HG03159 (cell line): ENCODE measurements around the gene MAPRE2.

ENCODE experiments used
- ATAC-seq: cut with Tn5 transposase; IDR thresholded peaks from one replicate; pipeline ENCODE4 v1.9.1; 2021; ENCODE audit warnings: mild to moderate bottlenecking, moderate library complexity; ENCODE audit not compliant: unreplicated experiment

The MAPRE2 gene

GRCh38 chr18:35040988-35041814 lies at the start of gene MAPRE2:
TSS of gene MAPRE2 (plus strand) at chr18:35041413. CDS start at chr18:35041540, 127 bp downstream.
- ATAC-seq = peak; percentile 78

GRCh38 chr18:34991561-34991960 lies 49.7 kb upstream of the MAPRE2 start:
- no peak for ATAC-seq

GRCh38 chr18:34993289-34993688 lies 47.9 kb upstream of the MAPRE2 start:
- ATAC-seq = no peak

- no peak for ATAC-seq
Observed at GRCh38 chr18:34995746-34996145, 45.5 kb upstream of the MAPRE2 start.

- ATAC-seq = no peak
Observed at GRCh38 chr18:34998661-34999060, 42.6 kb upstream of the MAPRE2 start.

GRCh38 chr18:34999756-35000289 lies 41.4 kb upstream of the MAPRE2 start:
- ATAC-seq = no peak

GRCh38 chr18:35000457-35000856 lies 40.8 kb upstream of the MAPRE2 start:
- ATAC-seq = no peak

GRCh38 chr18:35002120-35002519 lies 39.1 kb upstream of the MAPRE2 start:
- ATAC-seq = no peak

- peak; percentile 76 for ATAC-seq
Observed at GRCh38 chr18:35005963-35006577, 35.1 kb upstream of the MAPRE2 start.

GRCh38 chr18:35010156-35010555 lies 31.1 kb upstream of the MAPRE2 start:
- no peak for ATAC-seq

- no peak for ATAC-seq
Observed at GRCh38 chr18:35010993-35011392, 30.2 kb upstream of the MAPRE2 start.

- ATAC-seq = no peak
Observed at GRCh38 chr18:35019933-35020332, 21.3 kb upstream of the MAPRE2 start.

GRCh38 chr18:35022426-35023001 lies 18.7 kb upstream of the MAPRE2 start:
- no peak for ATAC-seq

- ATAC-seq = no peak
Observed at GRCh38 chr18:35024196-35024595, 17.0 kb upstream of the MAPRE2 start.

GRCh38 chr18:35024965-35025364 lies 16.2 kb upstream of the MAPRE2 start:
- no peak for ATAC-seq

- peak; percentile 48 for ATAC-seq
Observed at GRCh38 chr18:35026407-35027061, 14.7 kb upstream of the MAPRE2 start.

GRCh38 chr18:35027206-35027605 lies 14.0 kb upstream of the MAPRE2 start:
- ATAC-seq = no peak

- ATAC-seq = no peak
Observed at GRCh38 chr18:35028536-35028935, 12.7 kb upstream of the MAPRE2 start.

GRCh38 chr18:35029103-35029502 lies 12.1 kb upstream of the MAPRE2 start:
- ATAC-seq = no peak

- peak; percentile 87 for ATAC-seq
Observed at GRCh38 chr18:35029770-35030169, 11.4 kb upstream of the MAPRE2 start.

- ATAC-seq = peak; percentile 45
Observed at GRCh38 chr18:35030277-35030989, 10.8 kb upstream of the MAPRE2 start.
